ENCODE data around the gene ATP2B1.

- TF ChIP-seq, protein P1, sequence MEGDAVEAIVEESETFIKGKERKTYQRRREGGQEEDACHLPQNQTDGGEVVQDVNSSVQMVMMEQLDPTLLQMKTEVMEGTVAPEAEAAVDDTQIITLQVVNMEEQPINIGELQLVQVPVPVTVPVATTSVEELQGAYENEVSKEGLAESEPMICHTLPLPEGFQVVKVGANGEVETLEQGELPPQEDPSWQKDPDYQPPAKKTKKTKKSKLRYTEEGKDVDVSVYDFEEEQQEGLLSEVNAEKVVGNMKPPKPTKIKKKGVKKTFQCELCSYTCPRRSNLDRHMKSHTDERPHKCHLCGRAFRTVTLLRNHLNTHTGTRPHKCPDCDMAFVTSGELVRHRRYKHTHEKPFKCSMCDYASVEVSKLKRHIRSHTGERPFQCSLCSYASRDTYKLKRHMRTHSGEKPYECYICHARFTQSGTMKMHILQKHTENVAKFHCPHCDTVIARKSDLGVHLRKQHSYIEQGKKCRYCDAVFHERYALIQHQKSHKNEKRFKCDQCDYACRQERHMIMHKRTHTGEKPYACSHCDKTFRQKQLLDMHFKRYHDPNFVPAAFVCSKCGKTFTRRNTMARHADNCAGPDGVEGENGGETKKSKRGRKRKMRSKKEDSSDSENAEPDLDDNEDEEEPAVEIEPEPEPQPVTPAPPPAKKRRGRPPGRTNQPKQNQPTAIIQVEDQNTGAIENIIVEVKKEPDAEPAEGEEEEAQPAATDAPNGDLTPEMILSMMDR (IDR thresholded peaks at IDR 0.05): no peak
- no peak for TF ChIP-seq EZH2 (IDR thresholded peaks at IDR 0.05)
Observed at GRCh38 chr12:89756585-89757398, 48.2 kb upstream of the ATP2B1 start.

Measured in neural progenitor cell (in vitro differentiated cells).